ENCODE results near the gene ZNF26. TPM values are rescaled to one million over a fixed set of nuclear protein-coding genes. Genes with fewer than 3 reads are reported as not detected.
A peak's percentile ranks its signal among the peaks of the same experiment; 100 is the strongest.

Gene ZNF26
- total RNA-seq, 4 donors from 2014 or later: 8.4 to 25.5 (median 13.1) TPM

DNA sequence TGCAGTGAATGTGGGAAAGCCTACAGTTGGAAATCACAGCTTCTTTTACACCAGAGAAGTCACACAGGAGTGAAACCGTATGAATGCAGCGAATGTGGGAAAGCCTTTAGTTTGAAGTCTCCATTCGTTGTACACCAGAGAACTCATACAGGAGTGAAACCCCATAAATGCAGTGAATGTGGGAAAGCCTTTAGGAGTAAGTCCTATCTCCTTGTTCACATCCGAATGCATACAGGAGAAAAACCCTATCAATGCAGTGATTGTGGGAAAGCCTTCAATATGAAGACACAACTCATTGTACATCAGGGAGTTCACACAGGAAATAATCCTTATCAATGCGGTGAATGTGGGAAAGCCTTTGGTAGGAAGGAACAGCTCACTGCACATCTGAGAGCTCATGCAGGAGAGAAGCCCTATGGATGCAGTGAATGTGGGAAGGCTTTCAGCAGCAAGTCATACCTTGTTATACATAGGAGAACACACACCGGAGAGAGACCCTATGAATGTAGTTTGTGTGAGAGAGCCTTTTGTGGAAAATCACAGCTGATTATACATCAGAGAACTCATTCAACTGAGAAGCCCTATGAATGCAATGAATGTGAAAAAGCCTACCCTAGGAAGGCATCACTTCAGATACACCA, 24.6 kb downstream of the ZNF26 start:
- DNase-seq (ENCODE audit: low spot score) (no peak), ATAC-seq (ENCODE audit: low FRiP score) (no peak)
- TF ChIP-seq, protein P1, sequence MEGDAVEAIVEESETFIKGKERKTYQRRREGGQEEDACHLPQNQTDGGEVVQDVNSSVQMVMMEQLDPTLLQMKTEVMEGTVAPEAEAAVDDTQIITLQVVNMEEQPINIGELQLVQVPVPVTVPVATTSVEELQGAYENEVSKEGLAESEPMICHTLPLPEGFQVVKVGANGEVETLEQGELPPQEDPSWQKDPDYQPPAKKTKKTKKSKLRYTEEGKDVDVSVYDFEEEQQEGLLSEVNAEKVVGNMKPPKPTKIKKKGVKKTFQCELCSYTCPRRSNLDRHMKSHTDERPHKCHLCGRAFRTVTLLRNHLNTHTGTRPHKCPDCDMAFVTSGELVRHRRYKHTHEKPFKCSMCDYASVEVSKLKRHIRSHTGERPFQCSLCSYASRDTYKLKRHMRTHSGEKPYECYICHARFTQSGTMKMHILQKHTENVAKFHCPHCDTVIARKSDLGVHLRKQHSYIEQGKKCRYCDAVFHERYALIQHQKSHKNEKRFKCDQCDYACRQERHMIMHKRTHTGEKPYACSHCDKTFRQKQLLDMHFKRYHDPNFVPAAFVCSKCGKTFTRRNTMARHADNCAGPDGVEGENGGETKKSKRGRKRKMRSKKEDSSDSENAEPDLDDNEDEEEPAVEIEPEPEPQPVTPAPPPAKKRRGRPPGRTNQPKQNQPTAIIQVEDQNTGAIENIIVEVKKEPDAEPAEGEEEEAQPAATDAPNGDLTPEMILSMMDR (IDR thresholded peaks at IDR 0.05): no peak

DNA sequence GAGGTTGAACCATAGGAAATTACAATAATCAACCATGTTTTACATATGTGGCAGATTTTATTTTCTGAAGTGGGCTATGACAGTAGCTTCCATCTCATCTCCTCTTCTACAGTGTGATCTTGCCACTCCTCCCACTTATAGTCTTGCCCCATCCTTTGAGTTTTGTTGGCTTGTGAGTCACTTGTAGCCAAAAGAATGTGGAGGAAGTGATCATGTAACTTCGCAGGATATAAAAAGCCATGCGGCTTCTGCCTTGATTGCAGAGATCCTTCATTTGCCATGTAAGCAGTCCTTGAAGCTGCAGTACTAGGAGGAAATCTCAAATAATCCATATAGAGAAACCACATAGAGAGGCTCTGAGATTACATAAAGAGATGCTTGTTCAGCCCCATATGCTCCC, 37.4 kb downstream of the ZNF26 start:
- no peak for ATAC-seq (ENCODE audit: low FRiP score)
- TF ChIP-seq, protein P1 (IDR thresholded peaks at IDR 0.05): no peak
- DNase-seq (ENCODE audit: low spot score): no peak

DNA sequence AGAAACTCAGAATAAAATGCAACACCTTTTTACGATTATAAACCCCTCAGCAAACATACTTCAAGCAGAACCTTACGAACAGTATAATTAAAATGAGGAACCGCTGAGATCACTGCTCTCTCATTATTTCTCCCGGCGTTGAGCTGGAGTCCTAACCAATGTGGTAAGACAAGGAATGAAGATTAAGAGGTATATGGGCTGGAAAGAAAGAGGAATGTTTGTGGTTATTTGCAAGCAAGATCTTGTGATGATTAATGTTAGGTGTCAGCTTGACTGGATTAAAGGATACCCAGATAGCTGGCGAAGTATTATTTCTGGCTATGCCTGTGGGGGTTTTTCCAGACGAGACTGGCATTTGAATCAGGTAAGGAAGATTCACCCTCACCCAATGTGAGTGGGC, 40.8 kb downstream of the ZNF26 start:
- ATAC-seq (ENCODE audit: low FRiP score): no peak
- DNase-seq (ENCODE audit: low spot score): no peak
- TF ChIP-seq, protein P1 (IDR thresholded peaks at IDR 0.05): no peak

DNA sequence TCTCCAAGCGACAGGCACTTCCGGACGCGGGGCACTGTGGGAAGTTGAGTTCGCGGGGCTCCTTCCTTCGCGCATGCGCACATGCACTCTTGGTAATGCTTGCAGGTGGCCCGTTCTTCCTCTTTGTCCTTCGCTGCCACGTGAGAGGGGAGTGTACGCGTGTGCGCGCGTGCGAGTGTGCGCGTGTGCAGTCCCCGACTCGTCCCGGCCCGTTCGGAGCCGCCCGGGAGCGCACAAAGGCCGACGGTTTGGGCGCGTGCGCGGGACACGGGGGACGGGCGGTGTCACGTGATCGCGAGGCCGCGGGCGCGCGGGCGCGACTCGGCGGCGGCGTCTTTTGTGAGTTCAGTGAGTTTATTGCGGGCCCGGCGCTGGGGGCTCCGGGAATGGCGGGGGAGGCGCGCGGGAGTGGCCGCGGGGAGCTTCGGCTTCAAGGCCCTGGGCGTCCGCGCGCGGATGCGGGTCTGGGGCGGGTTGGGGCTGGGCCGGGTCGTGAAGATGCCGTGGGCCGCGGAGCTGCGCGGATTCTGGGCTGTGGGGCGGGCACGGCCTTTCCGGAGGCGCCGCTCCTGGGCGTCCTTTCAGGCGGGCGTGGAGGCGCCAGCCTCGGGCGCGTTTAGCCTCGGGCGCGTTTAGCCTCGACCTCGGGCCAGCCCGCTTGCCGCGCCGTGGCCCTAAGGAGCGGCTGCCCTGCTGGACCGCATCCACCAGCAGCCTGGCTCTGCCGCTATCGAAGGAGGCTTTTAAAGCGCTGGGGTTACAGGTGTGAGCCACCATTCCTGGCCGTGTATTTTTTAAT, 51.2 kb downstream of the ZNF26 start, which contains the start of gene ZNF84:
Gene ZNF84 (plus strand): TSS at position 303 of the 799 bp plus-strand sequence. CDS start 3,959 bp downstream, outside the sequence.
- ATAC-seq (ENCODE audit: low FRiP score): peak; percentile 100
- TF ChIP-seq, protein P1 (IDR thresholded peaks at IDR 0.05): no peak
- DNase-seq (ENCODE audit: low spot score): peak; percentile 87

DNA sequence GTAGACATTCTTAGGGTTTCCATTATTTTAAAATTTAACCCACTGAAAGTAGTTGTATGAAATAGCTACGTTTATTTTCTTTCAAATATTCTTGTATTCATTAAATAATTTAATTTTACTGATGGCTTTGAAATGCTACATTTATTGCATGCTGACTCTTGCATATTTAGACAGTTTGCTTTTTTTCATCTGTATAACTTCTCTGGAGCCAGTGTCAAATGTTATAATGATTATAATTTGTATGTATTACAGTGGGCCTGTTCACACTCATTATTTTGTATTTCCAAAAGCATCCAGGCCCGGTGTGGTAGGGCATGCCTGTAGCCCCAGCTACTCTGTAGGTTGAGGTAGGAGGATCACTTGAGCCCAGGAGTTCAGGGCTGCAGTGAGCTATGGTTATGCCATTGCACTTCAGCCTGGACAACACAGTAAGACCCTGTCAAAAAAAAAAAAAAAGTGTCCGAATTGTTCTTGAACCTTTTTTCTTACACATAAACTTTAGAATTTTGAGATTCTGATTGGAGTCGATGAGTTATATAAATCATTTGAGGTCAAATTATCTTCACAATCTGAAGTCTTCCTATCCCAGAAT, 52.0 kb downstream of the ZNF26 start:
- ATAC-seq (ENCODE audit: low FRiP score) (no peak), DNase-seq (ENCODE audit: low spot score) (no peak)
- TF ChIP-seq, protein P1 (IDR thresholded peaks at IDR 0.05): no peak

DNA sequence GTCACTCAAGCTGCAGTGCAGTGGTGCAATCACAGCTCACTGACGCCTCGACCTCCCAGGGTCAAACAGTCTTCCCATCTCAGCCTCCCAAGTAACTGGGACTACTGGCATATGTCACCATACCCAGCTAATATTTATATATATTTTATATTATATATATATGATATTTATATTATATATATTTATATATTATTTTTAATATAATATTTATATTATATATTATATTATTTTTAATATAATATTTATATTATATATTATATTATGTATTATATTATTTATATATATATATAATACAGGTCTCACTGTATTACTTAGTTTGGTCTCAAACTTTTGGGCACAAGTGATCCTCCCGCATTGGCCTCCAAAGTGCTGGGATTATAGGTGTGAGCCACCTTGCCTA, 60.5 kb downstream of the ZNF26 start:
- DNase-seq (ENCODE audit: low spot score): no peak
- ATAC-seq (ENCODE audit: low FRiP score): no peak
- TF ChIP-seq, protein P1 (IDR thresholded peaks at IDR 0.05): no peak

Data from omental fat pad (tissue), 4 donors.